Stimulated activated CD4-positive, alpha-beta T cell treated with anti-CD3 and anti-CD28 coated beads, Interleukin-15, amount 100 ng/mL, for 1 hour (primary cell): Measurements from ENCODE around the gene INTS6L.
A peak's percentile ranks its signal among the peaks of the same experiment; 100 is the strongest.

Experiments
- DNase-seq, 2 donors: peaks; one replicate each; pipeline ENCODE4 v3.0.0-alpha.2; 2020; ENCODE audit warnings: low read depth in 1 of 2, low spot score in 1 of 2

The INTS6L gene, protein sequence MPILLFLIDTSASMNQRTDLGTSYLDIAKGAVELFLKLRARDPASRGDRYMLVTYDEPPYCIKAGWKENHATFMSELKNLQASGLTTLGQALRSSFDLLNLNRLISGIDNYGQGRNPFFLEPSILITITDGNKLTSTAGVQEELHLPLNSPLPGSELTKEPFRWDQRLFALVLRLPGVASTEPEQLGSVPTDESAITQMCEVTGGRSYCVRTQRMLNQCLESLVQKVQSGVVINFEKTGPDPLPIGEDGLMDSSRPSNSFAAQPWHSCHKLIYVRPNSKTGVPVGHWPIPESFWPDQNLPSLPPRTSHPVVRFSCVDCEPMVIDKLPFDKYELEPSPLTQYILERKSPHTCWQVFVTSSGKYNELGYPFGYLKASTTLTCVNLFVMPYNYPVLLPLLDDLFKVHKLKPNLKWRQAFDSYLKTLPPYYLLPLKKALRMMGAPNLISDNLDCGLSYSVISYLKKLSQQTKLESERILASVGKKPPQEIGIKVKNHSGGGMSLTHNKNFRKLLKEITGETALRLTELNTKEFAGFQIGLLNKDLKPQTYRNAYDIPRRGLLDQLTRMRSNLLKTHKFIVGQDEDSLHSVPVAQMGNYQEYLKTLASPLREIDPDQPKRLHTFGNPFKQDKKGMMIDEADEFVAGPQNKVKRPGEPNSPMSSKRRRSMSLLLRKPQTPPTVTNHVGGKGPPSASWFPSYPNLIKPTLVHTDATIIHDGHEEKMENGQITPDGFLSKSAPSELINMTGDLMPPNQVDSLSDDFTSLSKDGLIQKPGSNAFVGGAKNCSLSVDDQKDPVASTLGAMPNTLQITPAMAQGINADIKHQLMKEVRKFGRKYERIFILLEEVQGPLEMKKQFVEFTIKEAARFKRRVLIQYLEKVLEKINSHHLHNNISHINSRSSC

DNA sequence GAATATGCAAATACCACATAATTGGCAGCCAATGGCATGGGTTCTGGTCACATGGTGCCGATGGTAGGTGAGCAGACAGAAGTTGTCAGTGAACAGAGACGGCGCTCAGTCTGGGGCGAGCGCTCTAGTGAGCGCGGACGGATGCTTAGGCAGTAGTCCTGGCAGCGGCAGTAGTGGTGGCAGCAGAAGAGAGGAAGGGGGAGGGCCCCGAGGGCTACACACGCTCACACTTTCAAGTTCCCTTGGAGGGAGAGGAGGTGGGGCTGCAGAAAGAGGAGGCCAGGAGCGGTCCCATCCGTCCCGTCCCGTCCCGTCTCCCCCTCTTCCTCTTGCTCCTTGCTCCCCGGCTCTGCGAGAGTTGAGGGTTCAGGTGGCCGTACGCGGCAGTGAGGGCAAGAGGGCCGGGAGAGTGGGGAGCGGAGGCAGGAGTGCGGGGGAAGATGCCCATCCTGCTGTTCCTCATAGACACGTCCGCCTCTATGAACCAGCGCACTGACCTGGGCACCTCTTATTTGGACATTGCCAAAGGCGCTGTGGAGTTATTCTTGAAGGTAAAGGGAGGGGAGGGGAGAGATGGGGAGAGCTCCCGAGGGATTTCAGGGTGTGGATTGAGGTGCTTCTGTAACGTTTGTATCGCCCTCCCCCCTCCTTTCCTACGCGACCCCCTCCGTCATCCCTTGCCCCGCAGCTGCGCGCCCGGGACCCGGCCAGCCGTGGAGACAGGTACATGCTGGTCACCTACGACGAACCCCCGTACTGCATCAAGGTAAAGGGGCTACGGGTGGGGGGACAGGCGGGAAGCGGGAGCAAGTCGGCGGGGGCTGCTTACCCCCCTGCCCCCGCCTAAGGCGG is at the start of gene INTS6L:
Gene INTS6L, plus strand, starts transcription at position 108 of the 852 bp plus-strand sequence. Its CDS starts 333 bp downstream, at position 441.
- DNase-seq, result peak; percentile 62 to 70

DNA sequence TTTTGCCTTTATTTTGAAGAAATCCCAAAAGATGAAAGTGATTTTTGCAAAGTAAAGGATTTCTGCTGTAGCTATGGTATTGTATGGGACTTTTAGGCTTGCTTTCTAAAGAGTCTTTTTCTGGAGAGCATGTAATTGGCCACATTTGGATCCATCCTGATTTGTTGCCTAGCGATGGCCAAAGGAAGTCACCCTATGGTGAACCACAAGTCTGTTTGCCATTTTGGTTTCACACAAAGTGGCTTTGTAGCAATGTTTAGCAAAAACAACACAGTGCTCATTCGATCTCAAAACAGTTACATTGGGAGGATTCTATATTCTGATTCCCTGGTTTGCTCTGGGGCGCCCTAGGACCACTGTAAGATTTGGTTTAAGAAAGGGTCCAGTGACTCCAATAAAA is 44.1 kb upstream of the INTS6L start:
- no peak for DNase-seq

DNA sequence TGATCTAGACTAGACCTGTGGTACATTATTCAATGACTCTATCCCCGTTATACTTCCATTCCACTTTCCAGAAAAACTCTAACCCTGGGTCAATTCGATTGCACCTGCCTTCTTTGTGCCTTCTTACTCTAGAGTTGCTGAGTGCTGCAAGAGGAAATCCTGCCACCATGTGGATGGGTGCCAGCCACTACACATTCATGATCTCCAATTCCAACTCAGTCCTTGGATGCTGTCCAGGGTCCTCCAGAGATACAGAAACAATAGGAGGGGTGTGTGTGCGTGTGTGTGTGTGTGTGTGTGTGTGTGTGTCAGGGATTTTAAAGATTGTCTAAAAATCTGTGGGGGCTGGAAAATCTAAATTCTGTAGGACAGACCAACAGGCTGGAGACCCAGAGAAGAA is 42.9 kb upstream of the INTS6L start:
- peak in 1 of 2 donors; percentile 1 for DNase-seq

DNA sequence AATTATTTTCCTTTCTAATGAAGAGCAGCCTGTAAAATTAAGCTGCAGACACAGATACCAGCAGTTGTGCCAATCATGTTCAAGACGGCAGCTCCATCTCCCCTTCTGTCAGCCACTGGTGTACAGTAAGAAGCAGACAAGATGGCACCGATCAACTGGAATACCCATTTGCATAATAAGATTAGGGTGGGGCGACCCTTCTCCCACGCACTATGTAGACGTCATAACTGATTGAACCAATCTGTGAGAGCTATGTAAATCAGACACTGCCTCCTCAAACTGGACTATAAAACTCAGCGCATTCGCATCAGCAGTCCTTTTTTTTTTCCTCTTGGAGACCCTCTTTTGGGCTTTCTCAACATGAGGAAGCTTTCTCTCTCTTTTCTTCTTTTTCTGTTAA is 40.4 kb upstream of the INTS6L start:
- DNase-seq, result no peak

DNA sequence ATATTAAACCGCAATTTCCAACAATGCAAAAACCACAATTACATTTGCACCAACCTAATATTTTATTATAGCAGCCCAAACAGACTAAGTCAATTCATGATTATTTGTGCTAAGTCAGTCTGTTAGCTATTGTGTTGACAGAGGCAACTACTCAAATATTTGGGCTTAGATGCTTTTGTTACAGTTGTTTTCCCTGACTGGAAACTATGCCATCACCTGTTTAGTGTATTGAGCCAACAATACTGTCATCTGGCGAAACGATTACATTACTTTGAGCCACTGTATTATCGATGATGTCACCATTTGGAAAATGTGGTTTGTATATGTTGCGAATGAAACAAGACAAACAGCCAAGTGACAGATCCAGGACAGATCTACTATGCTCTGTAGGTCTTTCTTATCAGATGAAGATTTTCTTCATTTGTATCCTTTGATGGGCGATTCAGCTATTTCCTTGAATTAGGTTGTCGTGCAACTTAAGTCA is 38.7 kb upstream of the INTS6L start:
- DNase-seq, result no peak

DNA sequence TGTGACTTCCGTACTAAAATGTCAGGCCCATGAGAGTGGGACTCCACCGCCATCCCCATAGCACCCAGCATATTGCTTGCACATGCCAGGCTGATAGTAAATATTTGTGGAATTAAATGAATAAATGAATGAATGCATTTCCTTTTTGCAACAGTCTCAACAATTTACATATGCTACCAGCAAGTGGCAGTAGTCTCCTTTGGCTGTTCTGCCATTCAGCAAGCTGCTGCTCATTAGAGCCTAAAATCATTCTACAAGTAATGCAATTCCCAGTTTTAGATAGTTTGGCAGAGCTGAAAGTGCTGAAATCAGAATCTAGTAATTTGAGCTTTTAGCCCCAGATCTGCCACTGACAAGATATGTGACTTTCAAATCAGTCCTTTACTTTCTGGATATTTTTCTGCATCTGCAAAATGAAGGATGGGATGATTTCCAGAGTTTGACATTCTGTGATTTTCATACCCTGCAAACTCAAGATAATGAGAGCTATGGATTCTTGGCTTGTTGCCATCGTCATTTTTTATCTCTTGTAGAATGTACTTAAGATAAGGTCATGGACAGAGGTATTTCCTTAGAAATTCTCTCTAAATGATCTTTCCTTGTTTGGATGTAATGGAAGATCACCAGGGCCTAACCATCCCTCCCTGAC is 35.7 kb upstream of the INTS6L start:
- no peak for DNase-seq

DNA sequence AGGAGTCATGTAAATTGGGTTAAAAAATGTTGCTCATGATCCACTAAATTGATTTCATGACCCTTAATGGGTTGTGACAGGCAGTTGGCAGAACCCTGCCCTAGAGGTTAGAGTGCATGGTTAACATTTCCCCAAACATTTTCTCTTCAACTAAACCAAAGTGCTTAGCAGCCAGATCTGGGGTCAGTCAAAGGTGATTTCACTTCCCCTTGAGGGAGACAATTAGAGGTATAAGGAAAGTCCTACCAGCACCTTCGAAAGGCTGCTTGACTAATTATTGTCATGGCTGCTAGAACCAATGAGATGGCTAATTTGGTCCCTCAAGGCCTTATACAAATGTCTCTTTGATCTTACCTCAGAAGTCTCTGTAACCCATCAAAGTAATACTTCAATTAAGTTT is 30.9 kb upstream of the INTS6L start:
- no peak for DNase-seq

DNA sequence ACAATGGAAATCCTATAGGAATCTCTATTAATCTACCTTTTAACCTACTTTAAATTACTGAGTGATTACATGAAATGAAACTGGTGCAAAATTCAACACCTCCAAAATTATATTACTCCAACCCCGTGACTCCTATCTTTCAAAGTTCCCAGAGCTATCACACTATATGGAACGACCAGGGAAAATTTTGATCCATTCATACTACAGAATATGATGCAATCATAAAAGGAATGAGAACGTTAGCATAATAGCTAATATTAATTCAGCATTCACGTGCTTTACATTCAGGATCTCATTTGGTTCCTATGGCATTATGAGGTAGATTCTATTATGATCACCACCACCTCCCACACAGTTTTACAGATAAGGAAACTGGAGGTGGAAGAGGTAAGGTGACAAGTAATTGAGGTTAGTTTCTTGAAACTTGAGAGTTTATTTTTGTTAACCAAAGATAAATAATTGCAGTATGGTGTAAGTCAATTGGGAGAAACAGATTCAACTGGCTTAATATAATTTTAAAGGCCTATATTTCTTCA is 29.4 kb upstream of the INTS6L start:
- no peak for DNase-seq

DNA sequence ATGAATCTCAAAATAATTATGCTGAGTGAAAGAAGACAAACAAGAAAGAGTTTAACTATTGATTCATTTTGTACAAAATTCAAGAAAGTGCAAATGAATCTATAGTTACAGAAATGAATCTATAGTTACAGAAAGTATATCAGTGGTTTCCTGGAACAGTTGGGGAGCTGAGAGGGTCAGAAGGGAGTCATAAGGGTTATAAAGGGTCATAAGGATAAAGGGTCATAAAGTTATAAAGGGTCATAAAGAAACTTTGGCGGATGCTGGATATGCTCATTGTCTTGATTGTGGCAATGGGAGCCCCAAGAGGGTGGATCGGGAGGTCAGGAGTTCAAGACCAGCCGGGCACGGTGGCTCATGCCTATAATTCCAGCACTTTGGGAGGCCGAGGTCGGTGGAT is 26.0 kb upstream of the INTS6L start:
- DNase-seq, result no peak

DNA sequence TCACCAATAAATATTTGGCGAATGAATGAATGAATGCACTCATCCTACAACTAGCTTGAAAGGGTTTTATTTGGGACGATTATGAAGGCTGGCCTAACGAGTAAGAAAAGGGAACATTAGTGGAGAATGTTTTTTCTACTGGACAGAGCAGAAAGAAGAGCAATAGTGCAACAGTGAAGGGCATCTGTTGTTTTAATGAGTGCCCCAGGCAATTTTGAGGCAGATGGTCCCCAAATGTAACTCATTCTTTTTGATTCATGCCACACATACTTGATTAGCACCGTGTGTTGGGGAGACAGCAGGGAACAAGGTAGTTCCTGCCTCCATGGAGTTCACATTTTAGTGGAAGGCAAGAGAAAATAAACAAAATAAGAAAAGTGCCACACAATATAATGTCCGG is 22.7 kb upstream of the INTS6L start:
- no peak for DNase-seq

DNA sequence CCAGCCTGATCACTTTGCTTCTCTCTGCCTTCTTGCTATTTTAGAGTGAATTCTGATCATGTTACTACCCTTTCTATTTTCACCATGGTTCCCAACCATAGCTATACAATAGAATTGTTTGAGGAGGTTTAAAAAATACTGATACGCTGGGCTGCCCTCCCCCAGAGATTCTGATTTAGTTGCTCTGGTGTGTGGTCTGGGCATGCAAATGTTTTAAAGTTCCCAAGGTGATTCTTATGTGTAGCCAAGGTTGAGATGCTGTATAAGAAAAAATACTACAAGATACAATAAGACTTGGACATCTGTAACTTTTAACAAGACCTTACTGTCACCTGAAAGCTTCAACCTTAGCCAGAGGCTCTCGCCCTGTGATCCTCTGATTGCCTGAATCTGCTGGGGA is 22.2 kb upstream of the INTS6L start:
- DNase-seq, result no peak

DNA sequence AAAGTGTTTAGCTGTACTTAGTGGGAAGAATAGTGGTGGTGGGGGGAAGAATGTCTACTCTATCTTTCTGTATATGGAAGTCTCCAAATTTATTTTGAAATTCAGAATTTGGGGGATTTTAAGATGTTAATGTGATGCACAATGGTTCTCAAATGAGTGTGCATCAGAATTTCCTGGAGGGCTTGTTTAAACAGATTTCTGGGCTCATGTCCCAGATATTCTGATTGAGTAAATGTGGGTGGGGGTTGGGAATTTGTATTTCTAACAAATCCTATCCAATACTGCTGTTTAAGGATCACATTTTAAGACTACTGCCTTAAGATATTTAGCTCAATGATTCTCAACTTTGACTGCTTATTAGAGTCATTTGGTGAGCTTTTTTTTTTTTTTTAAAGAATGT is 15.1 kb upstream of the INTS6L start:
- no peak for DNase-seq

DNA sequence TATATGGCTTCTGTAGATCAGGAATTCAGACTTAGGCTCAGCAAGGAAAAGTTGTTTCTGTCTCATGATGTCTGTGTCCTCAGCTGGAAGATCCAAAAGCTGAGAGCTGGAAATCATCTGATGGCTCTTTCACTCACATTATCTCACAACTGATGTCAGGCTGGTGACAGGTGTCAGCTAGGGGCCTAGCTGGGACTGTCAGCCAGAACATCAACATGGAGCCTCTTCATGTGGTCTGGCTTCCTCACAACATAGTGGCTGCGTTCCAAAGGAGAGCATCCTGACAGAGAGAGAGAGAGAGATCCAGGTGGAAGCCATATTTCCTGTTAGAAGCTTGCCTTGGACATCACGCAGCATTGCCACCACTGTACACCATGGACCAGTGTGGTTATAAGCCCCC is 10.6 kb upstream of the INTS6L start:
- no peak for DNase-seq

DNA sequence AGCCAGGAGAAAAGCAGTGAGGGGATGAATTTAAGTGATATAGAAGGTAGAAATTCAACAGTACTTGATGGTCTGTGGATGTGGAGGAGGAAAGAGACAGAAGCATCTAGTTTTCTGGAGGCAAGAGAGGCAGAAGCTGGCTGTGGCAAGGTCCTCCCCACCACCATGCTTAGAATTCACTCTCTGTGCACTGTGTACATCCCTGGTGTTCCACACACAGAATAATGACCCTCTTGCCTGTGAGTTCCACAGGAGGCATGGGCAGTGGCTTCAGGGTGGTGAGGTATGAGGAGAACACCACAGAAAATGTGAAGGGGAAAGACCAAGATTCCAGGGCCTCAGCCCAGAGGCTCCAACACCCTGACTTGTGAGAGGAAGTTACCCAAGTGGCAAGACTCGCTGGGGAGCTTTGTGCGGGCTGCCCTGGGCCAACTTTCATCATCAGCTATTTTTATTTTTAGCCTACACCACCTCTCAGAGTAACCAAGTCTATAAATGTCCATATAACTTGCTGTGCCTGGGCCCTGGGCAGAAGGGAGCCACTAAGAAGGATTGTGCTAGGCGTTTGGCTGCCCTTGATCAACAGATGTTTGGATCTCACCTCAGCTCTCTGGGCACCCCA is 7.8 kb upstream of the INTS6L start:
- DNase-seq, result no peak

DNA sequence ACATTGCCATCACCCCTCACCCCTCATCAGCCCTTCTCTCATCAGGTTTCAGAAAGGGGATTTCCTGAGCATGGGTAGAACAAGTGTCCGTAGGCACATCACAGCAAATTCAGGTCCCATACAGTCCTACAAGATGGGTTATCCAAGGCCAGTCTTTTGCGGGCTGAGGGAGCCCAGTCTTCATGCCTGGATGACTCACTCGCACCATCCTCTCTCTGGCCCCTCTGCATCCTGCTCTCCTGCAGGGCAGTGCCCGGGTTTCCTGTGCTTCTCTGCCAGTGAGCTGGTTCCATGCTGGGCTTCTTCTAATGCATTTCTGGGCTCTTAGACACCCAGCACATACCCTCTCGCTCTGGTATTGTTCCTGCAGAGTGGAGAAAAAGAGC is 7.3 kb upstream of the INTS6L start:
- DNase-seq, result no peak

DNA sequence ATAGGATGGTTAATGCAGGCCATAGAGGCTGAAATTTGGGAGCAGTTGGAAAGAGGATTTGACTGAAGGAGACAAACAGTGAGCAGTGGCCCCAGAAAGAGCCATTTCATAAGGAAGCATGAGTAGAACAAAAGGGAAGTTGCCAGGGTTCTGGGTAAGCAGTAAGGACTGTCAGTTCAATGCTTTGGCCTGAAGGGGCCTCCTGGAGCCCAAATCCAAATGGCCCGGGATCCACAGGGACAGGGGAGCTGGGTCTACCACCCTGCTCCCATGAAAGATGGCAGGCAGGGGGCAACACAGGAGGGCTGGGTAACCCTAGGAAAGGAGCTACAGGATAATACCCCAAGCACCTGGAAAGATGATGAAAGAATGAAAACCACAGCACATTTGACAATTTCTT is 4.1 kb upstream of the INTS6L start:
- no peak for DNase-seq

DNA sequence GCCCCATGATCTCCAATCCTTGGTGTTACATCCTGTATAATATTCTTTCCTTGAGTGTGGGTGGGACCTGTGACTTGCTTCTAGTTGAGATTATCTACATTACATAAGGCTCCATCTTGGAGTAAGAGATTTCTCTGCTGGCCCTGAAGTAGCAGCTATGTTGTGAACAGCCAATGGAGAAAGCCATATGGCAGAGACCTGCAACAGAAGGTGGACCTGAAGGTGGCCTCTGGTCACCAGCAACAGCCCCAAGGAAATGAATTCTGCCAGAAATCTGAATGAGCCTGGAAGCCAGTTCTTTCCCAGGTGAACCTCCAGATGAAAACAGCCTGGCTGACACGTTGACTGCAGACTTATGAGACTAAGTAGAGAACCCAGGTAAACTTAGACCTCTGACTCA is 2.3 kb upstream of the INTS6L start:
- no peak for DNase-seq

DNA sequence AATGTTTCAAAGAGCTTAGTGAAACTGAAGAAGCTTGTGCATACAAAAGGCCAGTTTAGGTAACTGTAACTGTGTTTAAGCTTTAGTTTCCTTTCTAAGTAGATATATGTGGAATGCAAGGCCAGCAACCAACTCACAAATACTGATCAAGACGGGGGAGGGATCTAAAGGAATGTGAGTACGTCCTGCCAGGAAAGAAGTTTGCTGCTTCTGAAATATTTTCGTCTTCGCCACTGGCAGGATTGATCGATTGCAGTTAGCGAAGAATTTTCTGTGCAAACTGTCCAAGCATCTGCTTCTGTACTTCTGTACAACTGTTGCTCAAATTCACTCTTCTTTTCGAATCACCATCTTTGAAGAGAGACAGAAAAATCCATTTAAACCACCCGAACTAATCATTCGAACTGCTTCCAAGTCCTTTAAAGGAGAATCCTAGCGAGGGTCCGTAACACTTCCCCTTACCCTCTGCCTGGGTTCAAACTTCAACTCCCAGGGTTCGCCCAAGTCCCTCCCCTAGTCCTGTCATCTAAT is 373 bp upstream of the INTS6L start:
- no peak for DNase-seq

DNA sequence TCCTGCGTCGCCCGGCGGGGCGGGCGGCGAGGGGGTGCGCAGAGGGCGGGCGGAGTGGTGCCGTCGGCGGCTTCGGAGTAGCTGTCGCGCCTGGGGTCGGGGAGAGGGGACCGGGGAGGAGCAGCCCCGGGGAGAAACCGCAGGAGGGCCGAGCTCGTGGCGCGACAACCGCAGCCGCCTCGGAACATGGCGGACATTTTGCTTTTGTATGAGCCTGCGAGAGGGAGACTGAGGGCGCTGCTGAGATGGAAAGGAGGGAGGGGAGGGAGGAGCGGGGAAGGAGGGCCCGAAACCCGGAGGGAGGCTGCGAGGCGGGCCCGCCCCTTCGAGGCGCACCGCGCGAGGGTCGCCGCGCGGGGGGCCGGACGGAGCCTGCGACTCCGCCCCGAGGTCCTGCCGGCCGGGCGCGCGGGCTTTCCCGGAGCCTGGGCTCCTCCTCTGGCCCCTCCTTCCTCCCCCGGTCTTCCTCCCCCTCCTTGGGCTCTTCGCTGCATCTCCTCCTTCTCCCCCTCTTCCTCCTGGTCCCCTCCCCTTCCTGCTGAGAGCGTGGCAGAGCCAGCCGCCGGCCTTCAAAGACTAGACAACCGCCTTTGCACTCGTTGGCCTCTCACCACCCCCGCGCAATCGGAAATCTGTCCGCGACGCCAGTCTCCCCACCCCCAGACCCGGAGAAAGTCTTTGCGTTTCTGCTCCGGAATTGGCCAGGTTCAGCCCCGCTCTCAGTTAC is 1.1 kb downstream of the INTS6L start:
- peak; percentile 62 to 63 for DNase-seq
